ENCODE results near the gene CCDC34.

DNA sequence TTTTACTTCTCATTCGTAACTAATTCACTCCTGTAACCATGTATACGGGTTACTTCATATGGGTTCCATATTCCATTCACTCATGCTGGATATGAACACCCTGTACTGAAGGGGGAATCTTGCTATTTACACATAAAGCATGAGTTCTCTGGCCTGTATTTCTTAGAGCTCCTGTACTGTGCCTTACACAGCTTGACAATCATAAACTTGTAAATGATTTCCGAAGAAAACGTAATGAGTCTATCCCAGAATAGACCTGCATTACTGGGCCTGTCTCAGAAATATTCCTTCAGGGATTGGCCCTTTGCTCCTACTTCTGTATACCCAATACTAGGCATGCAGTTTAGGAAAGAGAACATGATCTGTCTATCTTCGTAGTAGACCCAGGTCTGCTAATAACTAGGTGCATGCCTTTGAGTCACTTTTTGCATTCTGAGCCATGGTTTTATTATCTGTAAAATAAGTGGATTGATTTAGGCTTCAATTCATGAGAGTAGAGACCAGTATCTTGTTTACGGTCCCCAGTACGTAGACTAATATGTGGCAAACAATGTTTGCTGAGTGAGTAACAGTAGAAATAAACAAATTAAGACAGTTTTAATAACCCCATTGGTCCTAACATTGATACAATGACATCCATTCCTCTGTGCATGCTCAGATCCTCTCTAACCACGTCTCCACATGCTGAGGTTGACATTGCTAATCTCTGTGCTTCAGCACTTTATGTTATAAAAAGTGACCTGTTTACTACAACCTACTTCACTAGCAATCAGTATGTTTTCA lies 1.2 kb downstream of the CCDC34 start:
- TF ChIP-seq, protein P1, sequence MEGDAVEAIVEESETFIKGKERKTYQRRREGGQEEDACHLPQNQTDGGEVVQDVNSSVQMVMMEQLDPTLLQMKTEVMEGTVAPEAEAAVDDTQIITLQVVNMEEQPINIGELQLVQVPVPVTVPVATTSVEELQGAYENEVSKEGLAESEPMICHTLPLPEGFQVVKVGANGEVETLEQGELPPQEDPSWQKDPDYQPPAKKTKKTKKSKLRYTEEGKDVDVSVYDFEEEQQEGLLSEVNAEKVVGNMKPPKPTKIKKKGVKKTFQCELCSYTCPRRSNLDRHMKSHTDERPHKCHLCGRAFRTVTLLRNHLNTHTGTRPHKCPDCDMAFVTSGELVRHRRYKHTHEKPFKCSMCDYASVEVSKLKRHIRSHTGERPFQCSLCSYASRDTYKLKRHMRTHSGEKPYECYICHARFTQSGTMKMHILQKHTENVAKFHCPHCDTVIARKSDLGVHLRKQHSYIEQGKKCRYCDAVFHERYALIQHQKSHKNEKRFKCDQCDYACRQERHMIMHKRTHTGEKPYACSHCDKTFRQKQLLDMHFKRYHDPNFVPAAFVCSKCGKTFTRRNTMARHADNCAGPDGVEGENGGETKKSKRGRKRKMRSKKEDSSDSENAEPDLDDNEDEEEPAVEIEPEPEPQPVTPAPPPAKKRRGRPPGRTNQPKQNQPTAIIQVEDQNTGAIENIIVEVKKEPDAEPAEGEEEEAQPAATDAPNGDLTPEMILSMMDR (IDR thresholded peaks at IDR 0.05): no peak
- TF ChIP-seq POLR2A (IDR thresholded peaks at IDR 0.05): no peak

Data from upper lobe of left lung (tissue), 4 donors.